ENCODE data around the gene DCC. TPM values are rescaled to one million over a fixed set of nuclear protein-coding genes. Genes with fewer than 3 reads are reported as not detected.

DCC gene
- total RNA-seq, 1 experiment from 2014 or later, result not detected

GRCh38 chr18:52850031-52850560 lies 510.1 kb downstream of the DCC start:
- Histone ChIP-seq H3K79me2 (ENCODE audit: low read depth) (no peaks in the 10 kb centered on the region), H3K4me3 (no peak overlapping the region), H3F3A (ENCODE audit: insufficient read depth, low read depth) (no peaks in the 10 kb centered on the region), H3K4me2 (no peak overlapping the region), H3K4me1 (replicated peaks; ENCODE audit: insufficient read depth) (no peaks in the 10 kb centered on the region), H3K27ac (no peak overlapping the region), H3K9me3 (ENCODE audit: insufficient read depth, low read depth) (no peaks in the 10 kb centered on the region), H4K20me1 (ENCODE audit: insufficient read depth) (no peaks in the 10 kb centered on the region), H2AFZ (no peak overlapping the region), H3K36me3 (ENCODE audit: low read depth) (no peaks in the 10 kb centered on the region), H3K27me3 (ENCODE audit: insufficient read depth, low read depth) (0 out of 2 replicates have a peak, but pooled peaks cover 3% of the 10 kb centered on the region), H3K9me2 (ENCODE audit: insufficient read depth) (no peaks in the 10 kb centered on the region; the same call in 1 of the 2 replicates)
- BruUV-seq (replicated peaks), result no TSS peak
- no peak for TF ChIP-seq EZH2 (IDR thresholded peaks at IDR 0.05; ENCODE audit: low read depth)
- TF ChIP-seq, protein P1, sequence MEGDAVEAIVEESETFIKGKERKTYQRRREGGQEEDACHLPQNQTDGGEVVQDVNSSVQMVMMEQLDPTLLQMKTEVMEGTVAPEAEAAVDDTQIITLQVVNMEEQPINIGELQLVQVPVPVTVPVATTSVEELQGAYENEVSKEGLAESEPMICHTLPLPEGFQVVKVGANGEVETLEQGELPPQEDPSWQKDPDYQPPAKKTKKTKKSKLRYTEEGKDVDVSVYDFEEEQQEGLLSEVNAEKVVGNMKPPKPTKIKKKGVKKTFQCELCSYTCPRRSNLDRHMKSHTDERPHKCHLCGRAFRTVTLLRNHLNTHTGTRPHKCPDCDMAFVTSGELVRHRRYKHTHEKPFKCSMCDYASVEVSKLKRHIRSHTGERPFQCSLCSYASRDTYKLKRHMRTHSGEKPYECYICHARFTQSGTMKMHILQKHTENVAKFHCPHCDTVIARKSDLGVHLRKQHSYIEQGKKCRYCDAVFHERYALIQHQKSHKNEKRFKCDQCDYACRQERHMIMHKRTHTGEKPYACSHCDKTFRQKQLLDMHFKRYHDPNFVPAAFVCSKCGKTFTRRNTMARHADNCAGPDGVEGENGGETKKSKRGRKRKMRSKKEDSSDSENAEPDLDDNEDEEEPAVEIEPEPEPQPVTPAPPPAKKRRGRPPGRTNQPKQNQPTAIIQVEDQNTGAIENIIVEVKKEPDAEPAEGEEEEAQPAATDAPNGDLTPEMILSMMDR (conservative IDR thresholded peaks at IDR 0.05), result no peak
- CTCF ChIA-PET, result no interaction called here
- POLR2A ChIA-PET (ENCODE audit: unreplicated experiment), result no interaction called here
- intact Hi-C loops (cut with micrococcal nuclease; ENCODE audit: unreplicated experiment), result no loop called here
- DNase-seq, result no peak

DNA sequence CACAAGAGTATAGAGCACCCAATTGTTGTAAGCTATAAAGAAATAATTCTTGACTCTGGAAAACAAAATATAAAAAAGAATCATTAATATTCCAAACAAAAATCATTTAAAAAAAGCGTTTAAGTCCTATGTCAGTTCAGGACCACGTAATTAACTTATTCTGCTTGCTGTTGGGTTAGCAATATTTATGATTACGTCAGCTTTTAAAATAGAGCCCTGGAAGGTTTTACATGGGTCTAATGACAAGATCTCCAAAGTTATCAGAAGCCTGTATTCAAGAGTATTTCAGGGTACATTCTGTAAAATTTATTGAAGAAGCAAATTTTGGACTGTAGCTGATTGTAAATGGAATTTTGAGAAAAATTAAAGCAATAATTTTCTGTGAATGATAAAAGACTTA lies 521.6 kb downstream of the DCC start:
- intact Hi-C loops (cut with micrococcal nuclease; ENCODE audit: unreplicated experiment), result no loop called here
- TF ChIP-seq, protein P1 (conservative IDR thresholded peaks at IDR 0.05), result no peak
- TF ChIP-seq EZH2 (IDR thresholded peaks at IDR 0.05; ENCODE audit: low read depth), result no peak
- POLR2A ChIA-PET (ENCODE audit: unreplicated experiment), result no interaction called here

DNA sequence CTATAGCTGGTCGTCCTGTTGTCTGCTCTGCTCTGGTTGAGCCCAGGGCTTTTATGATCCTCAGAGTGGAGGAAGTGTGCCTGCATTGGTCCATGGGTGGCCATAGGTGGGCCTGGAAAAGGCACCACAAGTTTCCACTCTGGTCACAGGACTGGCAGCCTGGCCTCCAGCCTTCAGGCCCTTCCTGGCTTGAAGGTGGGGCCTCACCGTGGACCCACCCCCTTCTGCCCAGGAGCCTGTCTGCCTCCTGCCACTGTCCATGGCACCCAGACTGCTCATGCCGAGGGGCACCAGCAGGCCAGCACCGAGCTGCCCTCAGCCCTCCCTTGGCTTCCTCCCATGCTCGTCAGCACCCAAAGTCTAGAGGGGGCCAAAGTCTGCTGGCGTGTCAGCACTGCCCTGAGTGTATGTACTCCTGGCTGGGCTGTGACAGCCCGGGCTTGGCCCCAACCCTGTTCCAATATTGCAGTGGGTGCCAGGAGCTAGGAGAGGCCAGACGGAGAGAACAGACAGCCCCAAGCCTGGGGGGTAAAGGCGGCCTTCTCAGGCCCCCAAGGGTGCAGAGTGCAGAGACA lies 529.4 kb downstream of the DCC start:
- Histone ChIP-seq H4K20me1 (ENCODE audit: insufficient read depth) (no peaks in the 10 kb centered on the region), H2AFZ (no peak overlapping the region), H3K4me2 (no peak overlapping the region), H3K9me3 (ENCODE audit: insufficient read depth, low read depth) (no peaks in the 10 kb centered on the region), H3F3A (ENCODE audit: insufficient read depth, low read depth) (no peaks in the 10 kb centered on the region), H3K4me3 (no peak overlapping the region), H3K4me1 (replicated peaks; ENCODE audit: insufficient read depth) (no peaks in the 10 kb centered on the region), H3K9me2 (ENCODE audit: insufficient read depth) (no peaks in the 10 kb centered on the region), H3K27me3 (ENCODE audit: insufficient read depth, low read depth) (no peaks in the 10 kb centered on the region), H3K36me3 (ENCODE audit: low read depth) (no peaks in the 10 kb centered on the region), H3K27ac (no peak overlapping the region), H3K79me2 (ENCODE audit: low read depth) (no peaks in the 10 kb centered on the region)
- intact Hi-C loops (cut with micrococcal nuclease; ENCODE audit: unreplicated experiment), result no loop called here
- BruUV-seq (replicated peaks), result no TSS peak
- ChIA-PET POLR2A (ENCODE audit: unreplicated experiment) (no interaction called here), CTCF (no interaction called here)
- TF ChIP-seq, protein P1 (conservative IDR thresholded peaks at IDR 0.05), result no peak
- no peak for TF ChIP-seq EZH2 (IDR thresholded peaks at IDR 0.05; ENCODE audit: low read depth)
- no peak for DNase-seq

More for the DNA sequence above, 521.6 kb downstream of the DCC start:
- H3K4me3 ChIP-seq, result no peak overlapping the region
- no peaks in the 10 kb centered on the region for H4K20me1 ChIP-seq (ENCODE audit: insufficient read depth)
- no peaks in the 10 kb centered on the region for H3K9me3 ChIP-seq (ENCODE audit: insufficient read depth, low read depth)
- CTCF ChIA-PET, result no interaction called here
- no peak overlapping the region for H2AFZ ChIP-seq
- no peak overlapping the region for H3K27ac ChIP-seq
- no peaks in the 10 kb centered on the region for H3K79me2 ChIP-seq (ENCODE audit: low read depth)
- no peaks in the 10 kb centered on the region for H3F3A ChIP-seq (ENCODE audit: insufficient read depth, low read depth)
- no peak for DNase-seq
- H3K9me2 ChIP-seq (ENCODE audit: insufficient read depth), result no peaks in the 10 kb centered on the region
- H3K4me1 ChIP-seq (replicated peaks; ENCODE audit: insufficient read depth), result no peaks in the 10 kb centered on the region
- no peak overlapping the region for H3K4me2 ChIP-seq
- no TSS peak for BruUV-seq (replicated peaks)
- H3K27me3 ChIP-seq (ENCODE audit: insufficient read depth, low read depth), result no peaks in the 10 kb centered on the region
- H3K36me3 ChIP-seq (ENCODE audit: low read depth), result no peaks in the 10 kb centered on the region

Data from PC-9 (cell line).